Activated CD8-positive, alpha-beta memory T cell treated with anti-CD3 and anti-CD28 coated beads for 48 hours (primary cell): ENCODE data around the gene ATP1B2.
"Not testable (repeated sequence)": the region's sequence is repeated elsewhere in the genome, so short reads cannot be mapped to it uniquely, and the experiment has no call there.

Source experiments
- DNase-seq, 3 experiments: peaks; one replicate each; pipeline ENCODE4 v3.0.0-alpha.2; 2020; ENCODE audit warnings: low read depth in 2 of 3, low spot score in 2 of 3

ATP1B2 gene

GRCh38 chr17:7634384-7634783 is 16.3 kb upstream of the ATP1B2 start:
- no peak for DNase-seq

- no peak for DNase-seq
These were observed 14.6 kb upstream of the ATP1B2 start for GRCh38 chr17:7636163-7636562.

- DNase-seq = no peak
These were observed 9.9 kb upstream of the ATP1B2 start for GRCh38 chr17:7640783-7641182.

- DNase-seq = not testable (repeated sequence)
These were observed 9.1 kb upstream of the ATP1B2 start for GRCh38 chr17:7641635-7642034.

- no peak for DNase-seq
These were observed 6.0 kb upstream of the ATP1B2 start for GRCh38 chr17:7644775-7645174.

- DNase-seq = no peak
These were observed 4.3 kb upstream of the ATP1B2 start for GRCh38 chr17:7646457-7646856.

- no peak for DNase-seq
These were observed 3.7 kb upstream of the ATP1B2 start for GRCh38 chr17:7647018-7647417.

- no peak for DNase-seq
These were observed 455 bp downstream of the ATP1B2 start for GRCh38 chr17:7651097-7651664.

GRCh38 chr17:7651665-7652387 is 1.1 kb downstream of the ATP1B2 start:
- no peak for DNase-seq

GRCh38 chr17:7652388-7653356 is 1.9 kb downstream of the ATP1B2 start:
- DNase-seq = no peak

- no peak for DNase-seq
These were observed 4.3 kb downstream of the ATP1B2 start for GRCh38 chr17:7654832-7655540.

- no peak for DNase-seq
These were observed 4.8 kb downstream of the ATP1B2 start for GRCh38 chr17:7655541-7655840.

- DNase-seq = no peak
These were observed 6.4 kb downstream of the ATP1B2 start for GRCh38 chr17:7656958-7657609.

GRCh38 chr17:7667656-7668406 is 17.1 kb downstream of the ATP1B2 start:
- no peak for DNase-seq

- DNase-seq = no peak
These were observed 17.8 kb downstream of the ATP1B2 start for GRCh38 chr17:7668482-7668881.

GRCh38 chr17:7673239-7673638 is 22.5 kb downstream of the ATP1B2 start:
- DNase-seq = peak in 1 of 3 experiments; percentile 37

GRCh38 chr17:7674934-7675333 is 24.2 kb downstream of the ATP1B2 start:
- DNase-seq = no peak

GRCh38 chr17:7676533-7676932 is 25.8 kb downstream of the ATP1B2 start:
- no peak for DNase-seq

- DNase-seq = no peak
These were observed 26.8 kb downstream of the ATP1B2 start for GRCh38 chr17:7677388-7678067.
